NK-92 treated with Interleukin-12 subunit alpha and Interleukin-12 subunit beta, amount 100 ng/mL, for 24 hours (cell line): Measurements from ENCODE around the gene EED.
"Not testable (repeated sequence)": the region's sequence is repeated elsewhere in the genome, so short reads cannot be mapped to it uniquely, and the experiment has no call there.

Source experiments
- DNase-seq: peaks from one replicate; lab custom pipeline; 2025; lab: John Stamatoyannopoulos, UW

EED gene

GRCh38 chr11:86291466-86292262 lies 47.1 kb downstream of the EED start:
- DNase-seq = peak; percentile 31

- DNase-seq = no peak
Observed at GRCh38 chr11:86292912-86293616, 48.5 kb downstream of the EED start.

GRCh38 chr11:86294026-86294425 lies 49.5 kb downstream of the EED start:
- no peak for DNase-seq

GRCh38 chr11:86301742-86302091 lies 57.2 kb downstream of the EED start:
- no peak for DNase-seq

- peak; percentile 93 for DNase-seq
Observed at GRCh38 chr11:86302092-86302793, 57.7 kb downstream of the EED start, which contains the start of gene HIKESHI. TSS of gene HIKESHI (plus strand) at chr11:86302240. CDS start at chr11:86302449, 209 bp downstream.

GRCh38 chr11:86303257-86303656 lies 58.7 kb downstream of the EED start:
- no peak for DNase-seq

- not testable (repeated sequence) for DNase-seq
Observed at GRCh38 chr11:86308710-86309109, 64.2 kb downstream of the EED start.

- no peak for DNase-seq
Observed at GRCh38 chr11:86313793-86314192, 69.2 kb downstream of the EED start.

GRCh38 chr11:86314636-86315035 lies 70.1 kb downstream of the EED start:
- DNase-seq = no peak
